ENCODE results near the gene FRY. TPM values are rescaled to one million over a fixed set of nuclear protein-coding genes. Genes with fewer than 3 reads are reported as not detected.

Gene FRY
- total RNA-seq, 1 donor, result 12.5 TPM

GRCh38 chr13:32228330-32229041 is 196.9 kb downstream of the FRY start:
- Histone ChIP-seq H3K27me3 (ENCODE audit: insufficient read depth, low read length) (no peaks in the 10 kb centered on the region), H3K9me3 (ENCODE audit: low read depth, low read length) (no peaks in the 10 kb centered on the region), H3K4me1 (ENCODE audit: insufficient read depth, low read length) (no peaks in the 10 kb centered on the region), H3K4me3 (ENCODE audit: low read length) (no peak overlapping the region)

DNA sequence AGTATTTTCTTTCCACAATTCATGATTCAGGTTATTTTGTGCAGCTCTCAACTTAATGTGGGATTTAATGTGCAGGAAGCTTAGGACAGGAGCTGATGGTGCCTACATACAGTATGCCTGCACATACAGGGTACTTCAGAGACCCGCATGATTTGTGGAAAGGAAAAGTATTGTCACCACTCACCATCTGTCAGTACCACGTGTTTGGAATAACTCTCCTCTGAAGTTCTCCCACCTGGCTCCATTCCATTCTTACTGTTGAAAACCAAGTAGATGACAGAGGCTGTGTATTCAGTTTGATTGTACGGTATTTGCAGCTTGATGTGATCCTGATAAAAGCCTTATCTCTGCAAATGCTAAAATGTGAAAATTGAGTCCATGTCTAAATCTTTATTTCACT is 197.9 kb downstream of the FRY start:
- H3K4me1 ChIP-seq (ENCODE audit: insufficient read depth, low read length), result no peaks in the 10 kb centered on the region
- H3K4me3 ChIP-seq (ENCODE audit: low read length), result no peak overlapping the region
- H3K9me3 ChIP-seq (ENCODE audit: low read depth, low read length), result no peaks in the 10 kb centered on the region
- H3K27me3 ChIP-seq (ENCODE audit: insufficient read depth, low read length), result no peaks in the 10 kb centered on the region

DNA sequence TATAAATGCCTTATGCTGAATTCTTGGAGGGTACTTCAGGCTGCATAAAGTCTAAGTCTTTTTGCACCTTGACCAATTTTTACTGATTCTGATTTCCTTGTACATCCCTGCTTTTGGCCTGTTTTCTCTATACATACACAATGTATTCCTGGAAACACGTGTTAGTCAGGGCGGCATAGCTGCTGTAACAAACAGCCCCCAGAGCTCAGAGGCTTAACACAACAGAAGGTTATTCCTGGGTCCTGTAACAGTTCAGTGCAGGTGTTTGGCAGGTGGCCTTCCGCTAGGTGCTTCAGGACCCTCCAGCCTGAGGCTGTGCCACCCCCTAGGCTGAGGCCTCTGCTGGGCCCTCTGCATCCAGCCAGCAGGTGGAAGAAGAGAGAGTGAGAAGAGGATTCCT is 200.7 kb downstream of the FRY start:
- H3K4me3 ChIP-seq (ENCODE audit: low read length), result no peak overlapping the region
- no peaks in the 10 kb centered on the region for H3K4me1 ChIP-seq (ENCODE audit: insufficient read depth, low read length)
- no peaks in the 10 kb centered on the region for H3K9me3 ChIP-seq (ENCODE audit: low read depth, low read length)
- H3K27me3 ChIP-seq (ENCODE audit: insufficient read depth, low read length), result no peaks in the 10 kb centered on the region

GRCh38 chr13:32233062-32233461 is 201.5 kb downstream of the FRY start:
- H3K27me3 ChIP-seq (ENCODE audit: insufficient read depth, low read length), result no peaks in the 10 kb centered on the region
- no peak overlapping the region for H3K4me3 ChIP-seq (ENCODE audit: low read length)
- H3K9me3 ChIP-seq (ENCODE audit: low read depth, low read length), result no peaks in the 10 kb centered on the region
- no peaks in the 10 kb centered on the region for H3K4me1 ChIP-seq (ENCODE audit: insufficient read depth, low read length)

DNA sequence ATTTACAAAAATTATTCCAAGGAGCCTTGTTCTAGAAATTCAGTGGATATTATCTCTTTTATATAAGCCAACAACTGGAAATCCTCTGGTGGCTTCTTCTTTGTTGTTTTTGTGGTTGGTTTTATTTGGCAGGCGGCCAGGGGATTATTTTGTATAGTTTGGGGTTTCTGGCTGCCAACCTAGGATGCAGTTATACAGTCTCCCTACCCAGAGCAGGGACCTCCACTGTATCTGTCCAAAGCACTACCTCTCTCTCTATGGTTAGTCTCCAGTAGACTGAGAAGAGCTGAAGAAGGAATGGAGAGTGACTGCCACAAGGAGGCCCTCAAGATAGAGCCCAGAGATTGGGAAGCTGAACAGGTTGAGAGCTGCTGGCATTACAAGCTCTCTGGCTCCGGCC is 203.3 kb downstream of the FRY start:
- Histone ChIP-seq H3K27me3 (ENCODE audit: insufficient read depth, low read length) (no peaks in the 10 kb centered on the region), H3K4me1 (ENCODE audit: insufficient read depth, low read length) (no peaks in the 10 kb centered on the region), H3K4me3 (ENCODE audit: low read length) (no peak overlapping the region), H3K9me3 (ENCODE audit: low read depth, low read length) (no peaks in the 10 kb centered on the region)

- Histone ChIP-seq H3K9me3 (ENCODE audit: low read depth, low read length) (no peaks in the 10 kb centered on the region), H3K4me3 (ENCODE audit: low read length) (no peak overlapping the region), H3K4me1 (ENCODE audit: insufficient read depth, low read length) (no peaks in the 10 kb centered on the region), H3K27me3 (ENCODE audit: insufficient read depth, low read length) (no peaks in the 10 kb centered on the region)
Observed at GRCh38 chr13:32237681-32238080, 206.1 kb downstream of the FRY start.

DNA sequence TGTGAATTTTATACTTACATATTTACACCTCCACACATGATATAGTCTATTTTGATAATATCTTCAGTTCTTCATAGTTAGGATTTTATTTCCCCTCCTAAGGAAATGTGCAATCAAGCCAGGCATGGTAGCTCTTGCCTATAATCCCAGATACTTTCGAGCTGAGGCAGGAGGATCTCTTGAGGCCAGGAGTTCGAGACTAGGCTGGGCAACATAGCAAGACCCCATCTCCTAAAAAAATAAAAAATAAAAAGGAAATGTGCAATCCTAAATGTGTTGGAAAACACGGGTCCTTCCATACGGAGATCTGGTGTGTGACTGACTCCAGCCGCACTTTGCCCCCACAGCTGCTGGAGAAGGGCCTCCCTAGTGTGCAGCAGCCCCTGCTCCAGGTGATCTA is 212.1 kb downstream of the FRY start:
- H3K4me1 ChIP-seq (ENCODE audit: insufficient read depth, low read length), result no peaks in the 10 kb centered on the region
- H3K4me3 ChIP-seq (ENCODE audit: low read length), result no peak overlapping the region
- H3K9me3 ChIP-seq (ENCODE audit: low read depth, low read length), result no peaks in the 10 kb centered on the region
- no peaks in the 10 kb centered on the region for H3K27me3 ChIP-seq (ENCODE audit: insufficient read depth, low read length)

- no peaks in the 10 kb centered on the region for H3K4me1 ChIP-seq (ENCODE audit: insufficient read depth, low read length)
- H3K4me3 ChIP-seq (ENCODE audit: low read length), result no peak overlapping the region
- no peaks in the 10 kb centered on the region for H3K9me3 ChIP-seq (ENCODE audit: low read depth, low read length)
- no peaks in the 10 kb centered on the region for H3K27me3 ChIP-seq (ENCODE audit: insufficient read depth, low read length)
Observed at GRCh38 chr13:32245555-32245954, 214.0 kb downstream of the FRY start.

GRCh38 chr13:32246468-32246867 is 214.9 kb downstream of the FRY start:
- H3K4me3 ChIP-seq (ENCODE audit: low read length), result no peak overlapping the region
- no peaks in the 10 kb centered on the region for H3K27me3 ChIP-seq (ENCODE audit: insufficient read depth, low read length)
- no peaks in the 10 kb centered on the region for H3K9me3 ChIP-seq (ENCODE audit: low read depth, low read length)
- H3K4me1 ChIP-seq (ENCODE audit: insufficient read depth, low read length), result no peaks in the 10 kb centered on the region

DNA sequence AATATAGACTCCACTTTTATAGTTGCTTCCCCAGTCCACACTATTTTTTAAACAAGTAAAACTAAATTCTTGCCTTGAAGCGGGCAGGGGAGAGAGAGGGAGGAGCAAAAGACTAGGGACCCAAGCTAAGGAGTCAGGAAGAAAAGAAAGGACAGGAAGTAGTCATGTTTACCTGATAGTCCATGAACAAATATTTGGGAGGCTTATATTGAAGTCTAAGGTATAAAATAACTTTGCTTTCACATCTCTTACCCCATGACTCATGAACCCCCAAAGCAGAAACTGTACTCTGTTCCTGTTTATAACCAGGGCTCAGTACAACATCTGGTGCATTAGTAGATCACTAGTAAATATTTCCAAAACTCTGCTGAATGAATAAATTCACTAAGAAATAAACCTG is 216.3 kb downstream of the FRY start:
- H3K4me1 ChIP-seq (ENCODE audit: insufficient read depth, low read length), result no peaks in the 10 kb centered on the region
- H3K4me3 ChIP-seq (ENCODE audit: low read length), result no peak overlapping the region
- H3K9me3 ChIP-seq (ENCODE audit: low read depth, low read length), result no peaks in the 10 kb centered on the region
- H3K27me3 ChIP-seq (ENCODE audit: insufficient read depth, low read length), result no peaks in the 10 kb centered on the region

DNA sequence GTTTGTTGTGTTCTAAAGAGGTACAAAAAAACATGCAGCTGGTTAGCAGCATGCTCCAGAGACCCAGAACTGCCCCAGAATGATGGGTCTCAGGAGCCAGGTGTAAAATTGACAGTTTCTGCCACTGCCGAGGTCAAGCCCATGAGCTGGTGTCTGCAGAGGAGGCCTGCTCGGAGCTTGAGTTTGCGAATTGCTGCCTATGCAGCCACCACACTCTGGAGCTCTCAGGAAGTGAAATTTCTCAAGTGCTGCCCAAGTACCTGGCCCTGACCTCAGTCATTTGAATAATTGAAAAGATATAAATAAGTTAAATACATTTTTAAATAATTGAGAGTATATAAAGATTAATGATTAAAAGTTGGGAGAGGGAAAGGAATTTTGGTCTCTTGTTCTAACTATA is 217.2 kb downstream of the FRY start:
- Histone ChIP-seq H3K4me3 (ENCODE audit: low read length) (no peak overlapping the region), H3K9me3 (ENCODE audit: low read depth, low read length) (no peaks in the 10 kb centered on the region), H3K27me3 (ENCODE audit: insufficient read depth, low read length) (no peaks in the 10 kb centered on the region), H3K4me1 (ENCODE audit: insufficient read depth, low read length) (no peaks in the 10 kb centered on the region)

GRCh38 chr13:32252812-32253438 is 221.4 kb downstream of the FRY start:
- no peaks in the 10 kb centered on the region for H3K9me3 ChIP-seq (ENCODE audit: low read depth, low read length)
- H3K4me3 ChIP-seq (ENCODE audit: low read length), result no peak overlapping the region
- no peaks in the 10 kb centered on the region for H3K4me1 ChIP-seq (ENCODE audit: insufficient read depth, low read length)
- H3K27me3 ChIP-seq (ENCODE audit: insufficient read depth, low read length), result no peaks in the 10 kb centered on the region

DNA sequence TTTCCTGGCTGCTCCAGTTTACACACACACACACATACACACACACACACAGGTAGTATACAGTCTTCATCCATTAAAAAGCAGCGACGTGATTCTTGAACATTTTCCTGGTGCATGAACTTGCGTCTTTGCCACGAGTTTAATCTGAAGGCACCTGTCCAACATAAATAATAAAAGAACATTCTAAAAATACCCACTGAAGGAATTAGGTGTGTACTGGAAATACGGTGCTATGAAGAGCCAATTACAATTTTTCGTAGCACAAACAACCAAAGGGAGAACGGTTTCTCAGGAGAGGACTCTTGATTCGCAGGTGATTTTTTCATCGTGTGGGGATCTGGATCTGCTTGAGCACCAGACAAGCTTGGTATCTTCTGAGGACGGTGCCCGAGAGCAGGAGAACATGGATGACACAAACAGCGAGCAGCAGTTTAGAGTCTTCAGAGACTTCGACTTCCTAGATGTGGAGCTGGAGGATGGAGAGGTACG is 222.4 kb downstream of the FRY start:
- no peaks in the 10 kb centered on the region for H3K27me3 ChIP-seq (ENCODE audit: insufficient read depth, low read length)
- no peak overlapping the region for H3K4me3 ChIP-seq (ENCODE audit: low read length)
- H3K9me3 ChIP-seq (ENCODE audit: low read depth, low read length), result no peaks in the 10 kb centered on the region
- H3K4me1 ChIP-seq (ENCODE audit: insufficient read depth, low read length), result no peaks in the 10 kb centered on the region

GRCh38 chr13:32254416-32254815 is 222.8 kb downstream of the FRY start:
- H3K4me1 ChIP-seq (ENCODE audit: insufficient read depth, low read length), result no peaks in the 10 kb centered on the region
- H3K4me3 ChIP-seq (ENCODE audit: low read length), result no peak overlapping the region
- H3K9me3 ChIP-seq (ENCODE audit: low read depth, low read length), result no peaks in the 10 kb centered on the region
- no peaks in the 10 kb centered on the region for H3K27me3 ChIP-seq (ENCODE audit: insufficient read depth, low read length)

DNA sequence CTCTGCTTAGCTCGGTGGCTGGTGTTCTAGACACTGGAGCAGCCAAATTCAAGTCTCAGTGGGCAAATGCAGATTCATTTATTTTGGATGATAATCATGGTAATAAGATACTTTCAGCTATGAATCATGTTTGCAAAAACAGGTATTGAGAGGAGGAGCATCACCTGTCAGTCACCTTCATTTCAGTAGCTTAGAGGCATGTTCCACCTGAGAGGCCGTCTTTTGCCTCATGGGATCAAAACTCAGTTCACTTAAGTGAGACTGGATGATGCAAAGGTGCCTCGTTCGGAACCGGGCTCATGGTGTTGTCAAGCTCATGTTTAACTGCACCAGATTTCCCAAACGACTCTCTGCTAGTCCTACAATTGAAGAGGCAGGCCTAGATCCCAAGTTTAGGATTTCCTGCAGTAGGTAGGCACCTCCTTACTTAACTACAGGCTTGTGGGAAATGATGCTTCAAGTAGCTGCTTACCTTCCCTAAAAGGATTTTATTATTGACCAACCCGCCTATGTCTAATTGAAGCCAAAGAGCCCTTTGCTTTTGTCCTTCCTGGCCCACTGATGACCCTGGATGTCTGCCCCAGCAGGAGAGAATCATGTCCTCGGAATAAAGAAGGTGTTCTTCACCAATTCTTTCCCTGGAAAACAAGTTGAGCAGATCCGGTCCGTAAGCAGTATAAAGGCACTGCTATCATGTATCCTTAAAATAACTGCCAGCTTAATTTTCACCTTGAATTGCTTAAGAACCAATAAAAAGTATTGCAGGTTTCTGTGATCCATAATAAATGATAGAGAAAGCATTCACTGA is 223.5 kb downstream of the FRY start:
- no peak overlapping the region for H3K4me3 ChIP-seq (ENCODE audit: low read length)
- no peaks in the 10 kb centered on the region for H3K4me1 ChIP-seq (ENCODE audit: insufficient read depth, low read length)

More for the DNA sequence above, 223.5 kb downstream of the FRY start:
- Histone ChIP-seq H3K9me3 (ENCODE audit: low read depth, low read length) (no peaks in the 10 kb centered on the region), H3K27me3 (ENCODE audit: insufficient read depth, low read length) (no peaks in the 10 kb centered on the region)
